ENCODE measurements around the gene GNA15. TPM values are rescaled to one million over a fixed set of nuclear protein-coding genes. Genes with fewer than 3 reads are reported as not detected.

Gene GNA15
- total RNA-seq, 1 donor from 2014 or later, result 24.2 TPM

DNA sequence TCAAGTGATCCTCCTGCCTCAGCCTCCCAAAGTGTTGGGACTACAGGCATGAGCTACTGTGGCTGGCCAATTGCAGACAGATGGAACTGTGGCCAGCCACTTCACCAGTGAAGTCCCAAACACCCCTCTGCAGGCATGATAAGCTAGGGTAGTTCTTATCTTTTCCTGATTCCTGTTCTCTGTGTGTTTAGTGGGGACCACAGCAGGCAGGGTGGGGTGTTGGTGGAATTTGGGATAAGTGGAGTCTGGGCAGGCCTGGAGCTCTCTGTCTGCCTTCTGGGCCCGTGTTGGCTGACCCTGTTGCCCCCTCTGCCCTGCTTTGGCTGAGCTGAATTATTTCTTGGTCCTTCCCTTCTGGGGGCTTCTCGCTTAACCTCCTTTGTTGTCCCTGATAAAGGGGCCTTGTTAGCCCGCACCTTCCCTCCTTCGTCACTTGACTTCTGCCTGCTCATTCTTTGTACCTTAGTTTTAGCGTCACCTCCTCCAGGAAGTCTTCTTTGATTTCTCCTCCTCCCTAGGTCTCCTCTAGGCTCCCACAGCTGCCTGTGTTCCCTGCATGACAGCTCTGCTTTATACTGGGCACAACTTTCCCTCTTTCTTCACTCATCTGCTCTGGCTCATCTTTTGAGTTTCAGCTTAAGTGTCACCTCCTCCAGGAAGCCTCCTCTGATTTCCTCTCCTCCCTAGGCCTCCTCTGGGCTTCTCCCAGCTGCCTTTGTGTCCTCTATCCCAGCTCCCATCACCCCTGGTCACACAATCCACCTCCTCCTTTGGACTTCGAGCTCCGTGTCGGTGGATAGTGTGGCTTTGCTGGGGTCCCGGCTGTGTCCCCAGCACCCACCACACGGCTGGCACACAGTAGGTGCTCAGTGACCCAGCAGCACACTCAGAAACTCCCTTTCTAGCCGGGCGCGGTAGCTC is 48.1 kb downstream of the GNA15 start:
- Histone ChIP-seq H3K4me3 (no peak overlapping the region), H3K27ac (no peak overlapping the region), H3K27me3 (ENCODE audit: low read depth) (no peaks in the 10 kb centered on the region), H3K4me1 (peaks cover 46% of the 10 kb centered on the region), H3K9me3 (no peaks in the 10 kb centered on the region), H3K36me3 (no peaks in the 10 kb centered on the region)
- intact Hi-C loops (cut with DNase I), result no loop called here
- TF ChIP-seq CTCF (IDR thresholded peaks at IDR 0.05), result no peak
- DNase-seq, result no peak
- ATAC-seq, result no peak

GRCh38 chr19:3184847-3185460 is 49.1 kb downstream of the GNA15 start:
- ATAC-seq, result peak; percentile 24 to 62
- H3K27me3 ChIP-seq (ENCODE audit: low read depth), result no peaks in the 10 kb centered on the region
- peak overlapping the region; percentile 98 for H3K4me3 ChIP-seq
- H3K27ac ChIP-seq, result peak overlapping the region; percentile 80
- intact Hi-C loops (cut with DNase I), result no loop called here
- no peak for TF ChIP-seq CTCF (IDR thresholded peaks at IDR 0.05)
- no peaks in the 10 kb centered on the region for H3K9me3 ChIP-seq
- H3K4me1 ChIP-seq, result peaks cover 48% of the 10 kb centered on the region
- peak; percentile 86 for DNase-seq
- H3K36me3 ChIP-seq, result no peaks in the 10 kb centered on the region

DNA sequence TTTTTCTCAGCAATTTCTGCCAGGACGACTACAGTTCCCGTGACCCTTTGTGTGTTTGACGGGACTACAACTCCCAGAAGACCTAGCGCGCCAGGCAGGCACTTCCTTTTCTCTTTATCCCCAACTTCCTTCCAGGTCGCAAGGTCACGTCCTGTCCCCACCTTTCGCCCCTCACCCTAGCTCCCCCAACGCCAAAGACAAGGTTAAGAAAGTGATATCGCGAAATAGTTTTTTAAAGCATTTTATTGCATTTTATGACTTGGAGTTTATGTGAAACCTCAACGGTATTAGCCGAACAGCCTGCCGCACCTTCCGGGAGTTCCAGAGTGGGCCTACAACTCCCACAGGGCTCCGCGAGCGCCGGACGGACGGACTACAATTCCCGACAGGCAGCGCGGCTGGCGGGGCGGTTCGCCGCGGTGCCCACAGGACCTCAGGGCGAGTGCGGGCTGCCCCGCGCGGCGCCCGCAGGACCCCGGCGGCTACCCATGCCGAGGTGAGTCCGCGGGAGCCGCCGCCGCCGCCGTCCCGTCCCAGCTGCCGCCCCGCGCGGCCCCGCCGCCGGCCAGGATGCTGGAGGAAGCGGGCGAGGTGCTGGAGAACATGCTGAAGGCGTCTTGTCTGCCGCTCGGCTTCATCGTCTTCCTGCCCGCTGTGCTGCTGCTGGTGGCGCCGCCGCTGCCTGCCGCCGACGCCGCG is 49.8 kb downstream of the GNA15 start, which contains the start of gene NCLN:
NCLN (plus strand) TSS at position 470 of the 699 bp plus-strand sequence; CDS start at position 571, 101 bp downstream.
- no peaks in the 10 kb centered on the region for H3K27me3 ChIP-seq (ENCODE audit: low read depth)
- H3K36me3 ChIP-seq, result peaks cover 3% of the 10 kb centered on the region
- DNase-seq, result peak; percentile 97
- intact Hi-C loops (cut with DNase I), result no loop called here
- peak; percentile 95 to 96 for ATAC-seq
- no peaks in the 10 kb centered on the region for H3K9me3 ChIP-seq
- peak within 1 kb of the TSS; percentile 80 for H3K27ac ChIP-seq
- TF ChIP-seq CTCF (IDR thresholded peaks at IDR 0.05), result no peak
- peaks cover 48% of the 10 kb centered on the region for H3K4me1 ChIP-seq
- peak within 1 kb of the TSS; percentile 98 for H3K4me3 ChIP-seq

- ATAC-seq (peak; percentile 35 to 46), DNase-seq (no peak)
- no peaks in the 10 kb centered on the region for H3K9me3 ChIP-seq
- H3K36me3 ChIP-seq, result peaks cover 3% of the 10 kb centered on the region
- peak overlapping the region; percentile 98 for H3K4me3 ChIP-seq
- H3K4me1 ChIP-seq, result peaks cover 43% of the 10 kb centered on the region
- peak overlapping the region; percentile 80 for H3K27ac ChIP-seq
- H3K27me3 ChIP-seq (ENCODE audit: low read depth), result no peaks in the 10 kb centered on the region
- intact Hi-C loops (cut with DNase I), result no loop called here
- TF ChIP-seq CTCF (IDR thresholded peaks at IDR 0.05), result no peak
Measured at GRCh38 chr19:3186160-3186688, 50.4 kb downstream of the GNA15 start.
